PC-9 (cell line): ENCODE results near the gene CARNS1. TPM values are rescaled to one million over a fixed set of nuclear protein-coding genes. Genes with fewer than 3 reads are reported as not detected.

Source experiments
- BruUV-seq: library from RNA; stranded (reverse); fragments of 400-500 nt; replicated peaks from 2 replicates; lab custom pipeline; 2021; lab: Mats Ljungman, UMichigan
- CTCF ChIA-PET: fragments of 300-600 bp; sonication (Branson Sonifier 250); formaldehyde crosslinking; loops from one replicate; lab custom pipeline; 2022; ENCODE audit warnings: antibody characterized with exemption; lab: Charles Lee
- POLR2A ChIA-PET: fragments of 300-600 bp; sonication (Branson Sonifier 250); formaldehyde crosslinking; loops from one replicate; lab custom pipeline; 2022; ENCODE audit warnings: antibody characterized with exemption; ENCODE audit not compliant: unreplicated experiment; lab: Charles Lee
- DNase-seq, 2 experiments: peaks; one replicate each; pipeline versions ENCODE4 v3.0.0 to v3.0.0-alpha.2; 2015 to 2022; ENCODE audit warnings: mixed read lengths in 1 of 2
- H2AFZ ChIP-seq: fragments of 200-600 bp; sonication (generic); 2 replicates; pipeline ENCODE4 v1.8.1; 2017; ENCODE audit warnings: antibody characterized with exemption
- H3F3A ChIP-seq: fragments of 200-600 bp; sonication (generic); 2 replicates; pipeline ENCODE4 v1.8.1; 2017; ENCODE audit warnings: antibody characterized with exemption, mild to moderate bottlenecking, low read depth; ENCODE audit not compliant: insufficient read depth
- H3K27ac ChIP-seq: fragments of 200-600 bp; sonication (generic); 2 replicates; pipeline ENCODE4 v1.6.1; 2016; ENCODE audit warnings: mixed run types
- H3K27me3 ChIP-seq: fragments of 200-600 bp; sonication (generic); 2 replicates; pipeline ENCODE4 v1.6.1; 2016; ENCODE audit warnings: low read depth, mixed run types; ENCODE audit not compliant: insufficient read depth
- H3K36me3 ChIP-seq: fragments of 200-600 bp; sonication (generic); 2 replicates; pipeline ENCODE4 v1.6.1; 2016; ENCODE audit warnings: low read depth, mixed run types
- H3K4me1 ChIP-seq: fragments of 200-600 bp; sonication (generic); replicated peaks from 2 replicates; pipeline ENCODE4 v1.6.1; 2016; ENCODE audit warnings: mixed run types; ENCODE audit not compliant: insufficient read depth
- H3K4me2 ChIP-seq: fragments of 200-600 bp; sonication (generic); 2 replicates; pipeline ENCODE4 v1.6.1; 2017; ENCODE audit warnings: mixed run types
- H3K4me3 ChIP-seq: fragments of 200-600 bp; sonication (generic); 2 replicates; pipeline ENCODE4 v1.6.1; 2016; ENCODE audit warnings: mixed run types
- H3K79me2 ChIP-seq: fragments of 200-600 bp; sonication (generic); 2 replicates; pipeline ENCODE4 v1.6.1; 2017; ENCODE audit warnings: low read depth, mixed run types
- H3K9me2 ChIP-seq: fragments of 200-600 bp; sonication (generic); 2 replicates; pipeline ENCODE4 v1.8.1; 2017; ENCODE audit warnings: mild to moderate bottlenecking; ENCODE audit not compliant: insufficient read depth
- H3K9me3 ChIP-seq: fragments of 200-600 bp; sonication (generic); 2 replicates; pipeline ENCODE4 v1.8.1; 2016; ENCODE audit warnings: low read depth; ENCODE audit not compliant: insufficient read depth
- H4K20me1 ChIP-seq: fragments of 200-600 bp; sonication (generic); 2 replicates; pipeline ENCODE4 v1.8.1; 2017; ENCODE audit not compliant: insufficient read depth
- CTCF ChIP-seq: fragments of 200-600 bp; sonication (generic); conservative IDR thresholded peaks from 2 replicates; pipeline ENCODE4 v1.6.1; 2017; ENCODE audit warnings: mixed run types, antibody characterized with exemption, mild to moderate bottlenecking, moderate library complexity
- EZH2 ChIP-seq: fragments of 200-600 bp; sonication (generic); IDR thresholded peaks from 2 replicates; pipeline ENCODE4 v1.8.0; 2017; ENCODE audit warnings: antibody characterized with exemption, low read depth
- intact Hi-C: fragments of 100-400 bp; cut with micrococcal nuclease; formaldehyde crosslinking; loops from one replicate; pipeline ENCODE4 v1.10.0; 2022; ENCODE audit not compliant: unreplicated experiment
- total RNA-seq: library from RNA; stranded (reverse); gene quantifications from 2 replicates; pipeline ENCODE4 v1.2.3, GENCODE V29; 2021

Gene CARNS1
- total RNA-seq, 1 experiment from 2014 or later, result 0.15 TPM

- no TSS peak for BruUV-seq
- Histone ChIP-seq H3K27ac (no peak overlapping the region), H3K36me3 (0 out of 2 replicates have a peak, but pooled peaks cover 6% of the 10 kb centered on the region), H3K4me1 (peaks cover 14% of the 10 kb centered on the region), H3K79me2 (peaks cover 20% of the 10 kb centered on the region), H3K27me3 (no peaks in the 10 kb centered on the region), H3K4me2 (no peak overlapping the region), H3K9me3 (no peaks in the 10 kb centered on the region), H3K4me3 (no peak overlapping the region), H2AFZ (no peak overlapping the region), H3K9me2 (no peaks in the 10 kb centered on the region), H4K20me1 (peaks cover 3% of the 10 kb centered on the region; the same call in 1 of the 2 replicates), H3F3A (peaks cover 28% of the 10 kb centered on the region; the same call in 1 of the 2 replicates)
- TF ChIP-seq CTCF, result no peak
- TF ChIP-seq EZH2, result no peak
- POLR2A ChIA-PET, result interaction anchor here (0.6 to 0.8 kb wide), 3 partner anchors 10 to 182 kb away, joined by 3 read pairs; no protein-coding TSS in a partner anchor
- CTCF ChIA-PET, result no interaction called here
- intact Hi-C loops, result no loop called here
- DNase-seq, result no peak
Observed at GRCh38 chr11:67396587-67397389, 18.7 kb upstream of the CARNS1 start.

- no TSS peak for BruUV-seq
- Histone ChIP-seq H2AFZ (no peak overlapping the region), H3K79me2 (peaks cover 20% of the 10 kb centered on the region), H3K4me2 (no peak overlapping the region), H4K20me1 (peaks cover 3% of the 10 kb centered on the region; the same call in 1 of the 2 replicates), H3K36me3 (0 out of 2 replicates have a peak, but pooled peaks cover 6% of the 10 kb centered on the region), H3K27ac (no peak overlapping the region), H3F3A (peaks cover 29% of the 10 kb centered on the region; the same call in 1 of the 2 replicates), H3K9me2 (no peaks in the 10 kb centered on the region), H3K27me3 (no peaks in the 10 kb centered on the region), H3K9me3 (no peaks in the 10 kb centered on the region), H3K4me3 (no peak overlapping the region), H3K4me1 (peaks cover 17% of the 10 kb centered on the region)
- DNase-seq, result no peak
- TF ChIP-seq CTCF (no peak), EZH2 (no peak)
- intact Hi-C loops, result no loop called here
- ChIA-PET CTCF (no interaction called here), POLR2A (no interaction called here)
Observed at GRCh38 chr11:67397536-67397935, 17.9 kb upstream of the CARNS1 start.

- Histone ChIP-seq H4K20me1 (peaks cover 3% of the 10 kb centered on the region; the same call in 1 of the 2 replicates), H3K4me1 (peaks cover 14% of the 10 kb centered on the region), H3K36me3 (0 out of 2 replicates have a peak, but pooled peaks cover 6% of the 10 kb centered on the region), H3K79me2 (peaks cover 20% of the 10 kb centered on the region), H3K4me2 (no peak overlapping the region), H3K4me3 (no peak overlapping the region), H3F3A (peaks cover 26% of the 10 kb centered on the region; the same call in 1 of the 2 replicates), H3K9me2 (no peaks in the 10 kb centered on the region), H2AFZ (no peak overlapping the region), H3K27me3 (no peaks in the 10 kb centered on the region), H3K9me3 (no peaks in the 10 kb centered on the region), H3K27ac (no peak overlapping the region)
- no peak for DNase-seq
- TF ChIP-seq CTCF (no peak), EZH2 (no peak)
- ChIA-PET POLR2A (interaction anchor here (0.5 to 0.6 kb wide), 2 partner anchors 41 to 45 kb away, joined by 3 read pairs; no protein-coding TSS in a partner anchor), CTCF (no interaction called here)
- intact Hi-C loops, result no loop called here
- BruUV-seq, result no TSS peak
Observed at GRCh38 chr11:67397986-67398660, 17.4 kb upstream of the CARNS1 start.
